HepG2 (cell line): ENCODE measurements around the gene FBXO8. TPM values are rescaled to one million over a fixed set of nuclear protein-coding genes. Genes with fewer than 3 reads are reported as not detected.

Source experiments
- ATAC-seq: fragments of 200-7000 bp; cut with Tn5 transposase; 3 replicates; pipeline ENCODE4 v1.9.1; 2020; ENCODE audit warnings: mild to moderate bottlenecking, moderate library complexity
- BruUV-seq: library from RNA; stranded (reverse); fragments of 400-500 nt; replicated peaks from 2 replicates; lab custom pipeline; 2021; lab: Mats Ljungman, UMichigan
- CTCF ChIA-PET: fragments of 300-600 bp; formaldehyde crosslinking; extraction: SDS; loops from one replicate; lab custom pipeline; 2021; ENCODE audit warnings: low total read pairs, inconsistent platforms, low intra/inter-chr PET ratio; lab: Yijun Ruan, JAX
- POLR2A ChIA-PET: fragments of 350-600 bp; sonication (Branson Sonifier 250); formaldehyde crosslinking; loops from one replicate; lab custom pipeline; 2020; ENCODE audit warnings: antibody characterized with exemption, inconsistent platforms; lab: Yijun Ruan, JAX
- DNase-seq: peaks from one replicate; pipeline ENCODE4 v3.0.0-alpha.2; 2015; ENCODE audit warnings: low spot score
- FAIRE-seq: peaks from 3 replicates; lab custom pipeline; 2011; peaks lifted over from hg19 to GRCh38; lab: Jason Lieb, UNC
- H2AFZ ChIP-seq: one replicate; pipeline ENCODE4 v1.6.1; 2011; ENCODE audit warnings: low read length, inconsistent platforms
- H3K27ac ChIP-seq: fragments of 300-600 bp; 3 replicates; pipeline ENCODE4 v1.8.0; 2011; ENCODE audit warnings: mixed run types, mild to moderate bottlenecking, mixed read lengths, low read length, inconsistent platforms; ENCODE audit not compliant: insufficient read depth; ENCODE audit errors: extremely low read length
- H3K27me3 ChIP-seq, 2 experiments: fragments of 200-600 bp in 1 of 2; 2 replicates in 1 of 2; 3 replicates in 1 of 2; pipeline versions ENCODE4 v1.6.0 to v1.8.0; 2011; ENCODE audit warnings: low read length in 2 of 2, mild to moderate bottlenecking in 2 of 2, moderate library complexity in 2 of 2, inconsistent platforms in 1 of 2; ENCODE audit not compliant: insufficient read depth in 2 of 2, control insufficient read depth in 1 of 2
- H3K36me3 ChIP-seq, 2 experiments: fragments of 200-600 bp in 1 of 2; replicated peaks in 1 of 2; 2 replicates in 1 of 2; 3 replicates in 1 of 2; pipeline versions ENCODE4 v1.5.1 to v1.8.0; 2011; ENCODE audit warnings: low read length in 2 of 2, inconsistent platforms in 1 of 2; ENCODE audit not compliant: insufficient read depth in 2 of 2, control insufficient read depth in 1 of 2
- H3K4me1 ChIP-seq: 2 replicates; pipeline ENCODE4 v1.5.1; 2012; ENCODE audit warnings: low read length, inconsistent platforms; ENCODE audit not compliant: insufficient read depth
- H3K4me2 ChIP-seq: 2 replicates; pipeline ENCODE4 v1.6.0; 2011; ENCODE audit warnings: low read depth, low read length, inconsistent platforms
- H3K4me3 ChIP-seq, 3 experiments: fragments of 200-600 bp in 1 of 3; sonication (generic), shearing (Covaris generic) in 1 of 3; replicated peaks in 1 of 3; 2 replicates each; pipeline ENCODE4 v1.5.1; 2011 to 2016; ENCODE audit warnings: low read length in 3 of 3, inconsistent platforms in 2 of 3, low read depth in 2 of 3, mild to moderate bottlenecking in 2 of 3, control low read depth in 1 of 3, mixed read lengths in 1 of 3; ENCODE audit not compliant: insufficient read depth in 1 of 3
- H3K79me2 ChIP-seq: one replicate; pipeline ENCODE4 v1.6.1; 2011; ENCODE audit warnings: low read length, inconsistent platforms; ENCODE audit not compliant: insufficient read depth
- H3K9ac ChIP-seq: 2 replicates; pipeline ENCODE4 v1.6.0; 2011; ENCODE audit warnings: mild to moderate bottlenecking, low read depth, low read length, inconsistent platforms; ENCODE audit not compliant: insufficient read depth
- H3K9me3 ChIP-seq: 2 replicates; pipeline ENCODE4 v1.5.1; 2012; ENCODE audit warnings: mild to moderate bottlenecking, low read length
- H4K20me1 ChIP-seq: 2 replicates; pipeline ENCODE4 v1.6.0; 2011; ENCODE audit warnings: inconsistent platforms, mild to moderate bottlenecking, low read length, moderate library complexity; ENCODE audit not compliant: insufficient read depth
- CAMTA2 ChIP-seq: sonication (generic); formaldehyde crosslinking; IDR thresholded peaks from 2 replicates; pipeline ENCODE4 v1.4.0; 2020; ENCODE audit warnings: mild to moderate bottlenecking, missing genetic modification reagents, borderline replicate concordance
- CEBPG ChIP-seq: IDR thresholded peaks from 2 replicates; pipeline ENCODE4 v1.6.1; 2016
- MAFG ChIP-seq: sonication (generic); formaldehyde crosslinking; IDR thresholded peaks from 2 replicates; pipeline ENCODE4 v1.5.1; 2020; ENCODE audit warnings: mild to moderate bottlenecking, missing genetic modification reagents
- NFE2 ChIP-seq: sonication (generic); formaldehyde crosslinking; IDR thresholded peaks from 2 replicates; pipeline ENCODE4 v1.4.0; 2020; ENCODE audit warnings: missing genetic modification reagents
- PITX1 ChIP-seq: sonication (generic); formaldehyde crosslinking; IDR thresholded peaks from 2 replicates; pipeline ENCODE4 v1.5.1; 2020; ENCODE audit warnings: mild to moderate bottlenecking, missing genetic modification reagents
- POLR2AphosphoS2 ChIP-seq: IDR thresholded peaks from 2 replicates; pipeline ENCODE4 v1.6.1; 2011; ENCODE audit warnings: low read depth, low read length, improper control_type of control experiment
- RBFOX2 ChIP-seq: fragments of 200-400 bp; formaldehyde crosslinking; IDR thresholded peaks from 2 replicates; pipeline ENCODE4 v1.6.1; 2017; ENCODE audit warnings: low read depth, mild to moderate bottlenecking, low read length
- TCF12 ChIP-seq, 2 experiments: fragments of 450-650 bp in 1 of 2; sonication (generic) in 1 of 2; formaldehyde crosslinking in 1 of 2; IDR thresholded peaks; 2 replicates each; pipeline versions ENCODE4 v1.6.1 to v1.8.0; 2017 to 2022; ENCODE audit warnings: antibody characterized with exemption in 1 of 2, mild to moderate bottlenecking in 1 of 2, missing genetic modification reagents in 1 of 2, moderate library complexity in 1 of 2
- TFE3 ChIP-seq: IDR thresholded peaks from 2 replicates; pipeline ENCODE4 v1.6.1; 2016
- ZBTB46 ChIP-seq: sonication (generic); formaldehyde crosslinking; IDR thresholded peaks from 2 replicates; pipeline ENCODE4 v1.4.0; 2020; ENCODE audit warnings: mild to moderate bottlenecking, missing genetic modification reagents, borderline replicate concordance
- ZC3H4 ChIP-seq: sonication (generic); formaldehyde crosslinking; IDR thresholded peaks from 2 replicates; pipeline ENCODE4 v1.4.0; 2020; ENCODE audit warnings: missing genetic modification reagents, borderline replicate concordance
- ZFY ChIP-seq: sonication (generic); formaldehyde crosslinking; IDR thresholded peaks from 2 replicates; pipeline ENCODE4 v1.4.0; 2020; ENCODE audit warnings: missing genetic modification reagents
- ZNF318 ChIP-seq: sonication (generic); formaldehyde crosslinking; IDR thresholded peaks from 2 replicates; pipeline ENCODE4 v1.4.0; 2020; ENCODE audit warnings: mild to moderate bottlenecking, missing genetic modification reagents
- ZNF451 ChIP-seq: sonication (generic); formaldehyde crosslinking; IDR thresholded peaks from 2 replicates; pipeline ENCODE4 v1.5.0; 2020; ENCODE audit warnings: mild to moderate bottlenecking, missing genetic modification reagents
- ZNF629 ChIP-seq: sonication (generic); formaldehyde crosslinking; conservative IDR thresholded peaks from 2 replicates; pipeline ENCODE4 v1.5.0; 2020; ENCODE audit warnings: missing genetic modification reagents
- WGBS: methylation state at CpG from one replicate; pipeline ENCODE4 v1.1.6; 2017; ENCODE audit warnings: low lambda C conversion rate; 5-methylcytosine and 5-hydroxymethylcytosine counted together
- in situ Hi-C: cut with HindIII; loops from 2 replicates; pipeline ENCODE4 v1.10.0; 2017; ENCODE audit warnings: low pct_unique_long_range_greater_than_20kb; ENCODE audit not compliant: extremely low pct_ligation_motif_present
- intact Hi-C: fragments of 100-400 bp; cut with micrococcal nuclease; formaldehyde crosslinking; loops from one replicate; pipeline ENCODE4 v1.10.0; 2022; ENCODE audit not compliant: unreplicated experiment
- polyA plus RNA-seq, 8 experiments: library from polyadenylated mRNA; depleted of rRNA in 3 of 8; stranded (reverse) in 7 of 8; unstranded in 1 of 8; fragments of >200 nt; fragmentation: Illumina TruSeq in 4 of 8; extraction: Trizol in 4 of 8; gene quantifications; 2 replicates each; pipeline versions ENCODE4 v1.2.1 to v1.2.3, GENCODE V29; 2011 to 2016; ENCODE audit warnings: low read depth in 4 of 8, missing spikeins in 1 of 8, mixed read lengths in 1 of 8; ENCODE audit not compliant: insufficient read depth in 1 of 8
- total RNA-seq, 5 experiments: library from RNA; depleted of rRNA; stranded (reverse); fragments of >200 nt; fragmentation: Illumina TruSeq; extraction: Trizol; gene quantifications; 2 replicates each; pipeline ENCODE4 v1.2.3, GENCODE V29; 2016; ENCODE audit warnings: low read depth in 1 of 5

Gene FBXO8
- total and polyA plus RNA-seq, 2 of the 13 experiments (the other 11 are each of a cell fraction or from before 2014, with no cell fraction given), result 11.7 to 15.2 TPM

GRCh38 chr4:174314274-174314673, 30.8 kb upstream of the FBXO8 start:
- no peak for ATAC-seq
- CTCF ChIA-PET, result no interaction called here
- Histone ChIP-seq H2AFZ (no peak overlapping the region), H3K27ac (no peak overlapping the region), H3K36me3 (peaks cover 3% of the 10 kb centered on the region in 2 experiments; a peak in 3 of 5 replicates), H3K4me3 (no peak overlapping the region), H3K79me2 (no peaks in the 10 kb centered on the region), H4K20me1 (no peaks in the 10 kb centered on the region), H3K4me2 (no peak overlapping the region), H3K27me3 (no peaks in the 10 kb centered on the region), H3K4me1 (no peaks in the 10 kb centered on the region), H3K9me3 (no peaks in the 10 kb centered on the region), H3K9ac (no peak overlapping the region)
- 95% methylated on average over 3 of the region's 3 CpGs for WGBS
- no TSS peak for BruUV-seq
- POLR2A ChIA-PET, result no interaction called here
- no peak for DNase-seq
- no peak for FAIRE-seq
- in situ Hi-C loops (no loop called here), intact Hi-C loops (no loop called here)
- TF ChIP-seq TFE3 (CRISPR knock-in tag) (no peak), PITX1 (CRISPR knock-in tag) (no peak), CAMTA2 (CRISPR knock-in tag) (no peak), ZFY (CRISPR knock-in tag) (no peak), ZNF629 (CRISPR knock-in tag) (no peak), ZC3H4 (no peak), ZNF451 (CRISPR knock-in tag) (no peak), TCF12 (IDR thresholded peaks at IDR 0.05) (no peak), TCF12 (CRISPR knock-in tag; IDR thresholded peaks at IDR 0.05) (no peak), ZNF318 (CRISPR knock-in tag) (no peak), POLR2AphosphoS2 (no peak), RBFOX2 (no peak), NFE2 (no peak), CEBPG (no peak), MAFG (CRISPR knock-in tag) (no peak), ZBTB46 (CRISPR knock-in tag) (no peak)
